Measurements from ENCODE around the gene LCE1B. TPM values are rescaled to one million over a fixed set of nuclear protein-coding genes. Genes with fewer than 3 reads are reported as not detected.

Gene LCE1B, protein sequence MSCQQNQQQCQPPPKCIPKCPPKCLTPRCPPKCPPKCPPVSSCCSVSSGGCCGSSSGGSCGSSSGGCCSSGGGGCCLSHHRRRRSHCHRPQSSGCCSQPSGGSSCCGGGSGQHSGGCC
- total RNA-seq (ENCODE audit: low replicate concordance) = not detected in 2 replicates

DNA sequence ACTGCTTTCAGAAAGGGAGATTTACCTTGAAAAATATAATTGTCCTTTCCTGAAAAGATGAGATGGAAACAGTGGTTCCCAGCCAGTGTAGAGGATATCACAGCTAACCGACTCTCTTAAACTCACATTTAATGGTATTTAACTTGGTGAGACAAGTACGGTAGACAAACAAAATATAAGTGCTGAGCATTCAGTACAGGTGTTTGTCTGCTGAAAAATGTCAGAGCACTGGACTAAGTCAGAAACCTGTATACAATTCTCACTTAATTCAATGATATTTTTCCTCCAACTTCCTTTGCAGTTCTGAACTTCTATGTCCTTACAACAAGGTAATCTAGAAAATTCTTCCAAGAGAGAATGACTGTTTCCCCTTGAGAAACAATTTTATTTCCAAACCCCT is at the start of gene LCE1B:
LCE1B (plus strand) TSS at position 301 of the 400 bp plus-strand sequence. CDS start 476 bp downstream, outside the sequence.

GRCh38 chr1:152774875-152775274 is 36.9 kb upstream of the LCE1B start, which contains the start of gene LCE1F:
Gene LCE1F, plus strand, starts transcription at chr1:152775140. Its CDS starts 1,232 bp downstream, at chr1:152776372.

GRCh38 chr1:152786077-152786476 is 25.7 kb upstream of the LCE1B start, which contains the start of gene LCE1E:
Gene LCE1E, plus strand, starts transcription at chr1:152786257. Its CDS starts 1,043 bp downstream, at chr1:152787300.

DNA sequence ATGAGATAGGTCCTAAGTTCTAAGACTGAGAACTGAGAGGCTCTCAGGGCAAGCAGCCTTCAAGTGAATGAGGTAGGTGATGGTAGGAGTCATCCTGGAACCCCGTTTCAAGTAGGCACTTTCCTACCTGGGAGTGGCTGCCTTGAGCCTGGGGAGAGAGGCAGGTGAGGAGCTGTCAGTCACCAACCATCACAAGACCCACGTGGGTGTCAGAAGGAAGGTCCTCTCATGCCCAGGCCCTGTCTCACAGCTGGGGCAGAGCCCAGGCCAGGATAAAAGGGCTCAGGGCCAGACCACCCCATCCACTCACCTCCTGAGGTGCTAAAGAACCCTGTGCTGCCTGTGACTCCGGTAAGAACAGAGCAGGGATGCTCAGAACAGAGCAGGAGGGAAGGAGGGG is 15.3 kb upstream of the LCE1B start, which contains the start of gene LCE1D:
LCE1D (plus strand) TSS at position 301 of the 400 bp plus-strand sequence. CDS start 1,074 bp downstream, outside the sequence.

GRCh38 chr1:152806576-152806975 is 5.2 kb upstream of the LCE1B start, which contains the start of gene LCE1C:
Gene LCE1C, minus strand, starts transcription at chr1:152806651. Its CDS starts 1,173 bp downstream, at chr1:152805478.

GRCh38 chr1:152827173-152827572 is 15.4 kb downstream of the LCE1B start, which contains the start of gene LCE1A:
Gene LCE1A, plus strand, starts transcription at chr1:152827473. Its CDS starts 0 bp downstream, at chr1:152827473.

DNA sequence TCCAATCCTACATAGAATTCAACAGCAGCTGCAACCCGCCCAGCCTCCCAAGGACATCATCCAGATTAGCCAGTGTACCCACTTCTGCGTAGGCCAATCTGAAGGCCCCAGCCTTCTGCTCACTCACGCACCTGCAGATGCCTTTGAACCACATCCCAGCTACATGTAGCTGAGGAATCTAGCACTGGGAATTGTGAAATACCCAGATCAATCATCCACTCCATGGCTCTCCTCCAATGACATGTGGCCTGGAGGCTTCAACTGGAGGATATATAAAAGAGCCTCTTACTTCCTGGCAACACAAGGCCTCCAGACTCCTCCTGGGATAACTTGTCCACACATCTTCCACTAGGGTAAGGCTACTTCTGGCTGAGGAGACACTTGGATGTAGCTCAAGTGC is 30.8 kb downstream of the LCE1B start, which contains the start of gene LCE6A:
LCE6A (plus strand) TSS at position 301 of the 400 bp plus-strand sequence. CDS start 665 bp downstream, outside the sequence.

DNA sequence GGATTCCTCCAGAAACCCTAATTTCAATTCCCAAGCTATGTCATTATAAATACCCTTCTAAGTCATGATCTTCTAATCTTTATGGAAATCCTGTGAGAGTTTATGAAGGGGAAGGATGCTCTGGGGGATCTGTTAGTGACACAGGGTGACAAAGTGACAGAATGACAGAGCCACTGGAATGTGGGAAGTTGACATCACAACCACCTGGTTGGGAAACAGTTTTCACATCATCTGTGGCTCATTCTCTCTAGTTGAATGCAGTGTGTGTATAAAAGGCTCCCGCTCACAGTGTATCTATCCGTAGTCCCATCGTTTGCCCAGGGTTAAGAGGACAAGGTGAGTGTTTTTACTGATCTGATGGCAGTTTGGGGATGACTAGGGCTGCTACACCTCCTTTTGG is 47.9 kb downstream of the LCE1B start, which contains the start of gene LCE7A:
LCE7A (plus strand) TSS at position 301 of the 400 bp plus-strand sequence. CDS start 702 bp downstream, outside the sequence.

Other genes with a start within 250 kb of the LCE1B start
- not detected in 2 replicates for gene LCE3E, start 245.2 kb upstream of the LCE1B start, total RNA-seq (ENCODE audit: low replicate concordance)
- gene LCE3D, start 231.5 kb upstream of the LCE1B start, total RNA-seq (ENCODE audit: low replicate concordance) = not detected in 2 replicates
- gene LCE3C, start 211.7 kb upstream of the LCE1B start, total RNA-seq (ENCODE audit: low replicate concordance) = not detected in 2 replicates
- gene LCE3B, start 198.2 kb upstream of the LCE1B start, total RNA-seq (ENCODE audit: low replicate concordance) = not detected in 2 replicates
- gene LCE3A, start 188.9 kb upstream of the LCE1B start, total RNA-seq (ENCODE audit: low replicate concordance) = not detected in 2 replicates
- gene LCE2D, start 148.6 kb upstream of the LCE1B start, total RNA-seq (ENCODE audit: low replicate concordance) = not detected in 2 replicates
- not detected in 2 replicates for gene LCE2C, start 136.7 kb upstream of the LCE1B start, total RNA-seq (ENCODE audit: low replicate concordance)
- gene LCE2B, start 125.8 kb upstream of the LCE1B start, total RNA-seq (ENCODE audit: low replicate concordance) = not detected in 2 replicates
- not detected in 2 replicates for gene LCE2A, start 113.6 kb upstream of the LCE1B start, total RNA-seq (ENCODE audit: low replicate concordance)
- gene LCE4A, start 103.8 kb upstream of the LCE1B start, total RNA-seq (ENCODE audit: low replicate concordance) = not detected in 2 replicates
- not detected in 2 replicates for gene KPRP, start 53.9 kb upstream of the LCE1B start, total RNA-seq (ENCODE audit: low replicate concordance)
- not detected in 2 replicates for gene LCE1F, start 36.8 kb upstream of the LCE1B start, total RNA-seq (ENCODE audit: low replicate concordance)
- not detected in 2 replicates for gene LCE1E, start 25.7 kb upstream of the LCE1B start, total RNA-seq (ENCODE audit: low replicate concordance)
- not detected in 2 replicates for gene LCE1D, start 15.2 kb upstream of the LCE1B start, total RNA-seq (ENCODE audit: low replicate concordance)
- not detected in 2 replicates for gene LCE1C, start 5.3 kb upstream of the LCE1B start, total RNA-seq (ENCODE audit: low replicate concordance)
- not detected in 2 replicates for gene LCE1A, start 15.5 kb downstream of the LCE1B start, total RNA-seq (ENCODE audit: low replicate concordance)
- not detected in 2 replicates for gene LCE6A, start 30.9 kb downstream of the LCE1B start, total RNA-seq (ENCODE audit: low replicate concordance)
- not detected in 2 replicates for gene LCE7A, start 48.0 kb downstream of the LCE1B start, total RNA-seq (ENCODE audit: low replicate concordance)
- 0.35 TPM in 1 of 2 replicates, not detected in the other for gene SMCP, start 66.4 kb downstream of the LCE1B start, total RNA-seq (ENCODE audit: low replicate concordance)
- gene IVL, start 96.6 kb downstream of the LCE1B start, total RNA-seq (ENCODE audit: low replicate concordance) = not detected in 2 replicates
- not detected in 2 replicates for gene SPRR5, start 135.2 kb downstream of the LCE1B start, total RNA-seq (ENCODE audit: low replicate concordance)
- gene SPRR4, start 158.7 kb downstream of the LCE1B start, total RNA-seq (ENCODE audit: low replicate concordance) = not detected in 2 replicates
- not detected in 2 replicates for gene SPRR1A, start 172.1 kb downstream of the LCE1B start, total RNA-seq (ENCODE audit: low replicate concordance)
- not detected in 2 replicates for gene SPRR3, start 189.8 kb downstream of the LCE1B start, total RNA-seq (ENCODE audit: low replicate concordance)
- not detected in 2 replicates for gene SPRR1B, start 219.2 kb downstream of the LCE1B start, total RNA-seq (ENCODE audit: low replicate concordance)
- not detected in 2 replicates for gene SPRR2D, start 229.1 kb downstream of the LCE1B start, total RNA-seq (ENCODE audit: low replicate concordance)
- not detected in 2 replicates for gene SPRR2A, start 245.5 kb downstream of the LCE1B start, total RNA-seq (ENCODE audit: low replicate concordance)